T47D (cell line): ENCODE results near the gene BNIP5.

Experiments used
- DNase-seq, 2 experiments: peaks; one replicate each; pipeline versions ENCODE4 v3.0.0 to v3.0.0-alpha.2; 2011 to 2012; ENCODE audit warnings: low read depth in 1 of 2, low spot score in 1 of 2
- JUND ChIP-seq: IDR thresholded peaks from 2 replicates; pipeline ENCODE4 v1.6.1; 2012; ENCODE audit warnings: low read depth
- in situ Hi-C: cut with HindIII; loops from 2 replicates; pipeline ENCODE4 v1.10.0; 2016; ENCODE audit warnings: low sequenced_read_pairs, low pct_unique_long_range_greater_than_20kb

Gene BNIP5

DNA sequence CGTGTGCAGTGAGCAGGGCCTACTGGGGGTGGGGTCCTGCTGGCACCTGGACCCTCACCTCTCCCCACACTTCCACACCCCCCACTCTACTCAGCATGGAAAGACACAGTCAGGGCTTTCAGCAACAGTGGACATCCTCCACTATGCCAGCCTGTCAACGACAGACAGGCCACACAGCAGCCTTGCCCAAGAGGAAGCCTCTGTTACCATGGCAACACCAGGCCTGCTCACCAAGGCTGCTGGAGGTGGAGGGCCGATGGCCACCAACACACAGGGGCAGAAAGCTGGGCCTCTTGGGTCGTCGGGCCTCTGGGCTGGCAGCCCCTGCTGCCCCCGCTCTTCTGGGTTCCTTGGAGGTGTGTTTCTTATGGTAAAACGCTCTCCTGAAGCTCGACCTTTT is 13.6 kb downstream of the BNIP5 start:
- TF ChIP-seq JUND = no peak
- no peak for DNase-seq
- in situ Hi-C loops = no loop called here

- TF ChIP-seq JUND = no peak
- no peak for DNase-seq
- in situ Hi-C loops = no loop called here
Observed at GRCh38 chr6:36322591-36322990, 14.1 kb downstream of the BNIP5 start.

GRCh38 chr6:36320475-36320874 is 16.2 kb downstream of the BNIP5 start:
- TF ChIP-seq JUND = no peak
- in situ Hi-C loops = no loop called here
- no peak for DNase-seq

DNA sequence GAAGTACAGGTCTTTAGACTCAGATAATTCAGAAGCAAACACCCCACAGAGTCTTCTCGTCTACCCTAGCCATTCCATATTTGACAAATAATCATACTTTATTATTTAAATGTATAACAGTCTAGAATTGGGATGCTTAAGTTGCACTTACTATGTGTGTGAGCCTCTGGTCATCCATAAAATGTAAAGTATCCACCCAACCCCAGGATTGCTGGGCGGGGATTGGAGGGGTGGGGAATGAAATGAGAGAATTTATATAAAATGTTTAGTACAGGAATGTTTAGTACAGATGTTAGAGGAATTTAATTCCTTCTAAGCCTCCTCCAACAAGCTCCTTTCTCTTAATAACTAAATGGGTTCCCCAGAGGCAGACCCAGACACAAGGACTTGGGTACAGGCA is 16.9 kb downstream of the BNIP5 start:
- no peak for DNase-seq
- in situ Hi-C loops = no loop called here
- no peak for TF ChIP-seq JUND

- peak in 1 of 2 experiments; percentile 20 for DNase-seq
- no peak for TF ChIP-seq JUND
- in situ Hi-C loops = no loop called here
Observed at GRCh38 chr6:36319436-36319762, 17.3 kb downstream of the BNIP5 start.

- in situ Hi-C loops = no loop called here
- no peak for TF ChIP-seq JUND
- no peak for DNase-seq
Observed at GRCh38 chr6:36318690-36319435, 17.8 kb downstream of the BNIP5 start.

- no peak for TF ChIP-seq JUND
- no peak for DNase-seq
- in situ Hi-C loops = no loop called here
Observed at GRCh38 chr6:36317623-36318022, 19.1 kb downstream of the BNIP5 start.

DNA sequence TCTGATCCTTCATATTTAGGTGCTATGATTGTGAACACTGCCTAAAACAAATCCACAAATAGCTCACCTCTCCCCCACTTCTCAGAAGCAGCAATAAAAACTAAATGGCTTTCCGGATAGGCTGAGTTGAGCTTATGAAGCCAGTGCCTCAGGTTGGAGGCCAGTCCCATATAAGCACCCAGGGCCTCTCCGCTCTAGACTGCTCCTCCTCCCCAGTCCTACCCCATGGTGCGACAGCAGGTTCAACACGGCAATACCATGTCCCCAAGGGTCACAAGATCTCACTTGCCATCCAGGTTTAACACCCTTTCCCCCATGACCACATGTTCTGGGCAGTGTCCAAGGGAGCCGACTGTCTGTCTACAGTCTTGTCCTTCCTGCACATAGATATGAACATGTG is 20.8 kb downstream of the BNIP5 start:
- no peak for TF ChIP-seq JUND
- in situ Hi-C loops = no loop called here
- DNase-seq = no peak

DNA sequence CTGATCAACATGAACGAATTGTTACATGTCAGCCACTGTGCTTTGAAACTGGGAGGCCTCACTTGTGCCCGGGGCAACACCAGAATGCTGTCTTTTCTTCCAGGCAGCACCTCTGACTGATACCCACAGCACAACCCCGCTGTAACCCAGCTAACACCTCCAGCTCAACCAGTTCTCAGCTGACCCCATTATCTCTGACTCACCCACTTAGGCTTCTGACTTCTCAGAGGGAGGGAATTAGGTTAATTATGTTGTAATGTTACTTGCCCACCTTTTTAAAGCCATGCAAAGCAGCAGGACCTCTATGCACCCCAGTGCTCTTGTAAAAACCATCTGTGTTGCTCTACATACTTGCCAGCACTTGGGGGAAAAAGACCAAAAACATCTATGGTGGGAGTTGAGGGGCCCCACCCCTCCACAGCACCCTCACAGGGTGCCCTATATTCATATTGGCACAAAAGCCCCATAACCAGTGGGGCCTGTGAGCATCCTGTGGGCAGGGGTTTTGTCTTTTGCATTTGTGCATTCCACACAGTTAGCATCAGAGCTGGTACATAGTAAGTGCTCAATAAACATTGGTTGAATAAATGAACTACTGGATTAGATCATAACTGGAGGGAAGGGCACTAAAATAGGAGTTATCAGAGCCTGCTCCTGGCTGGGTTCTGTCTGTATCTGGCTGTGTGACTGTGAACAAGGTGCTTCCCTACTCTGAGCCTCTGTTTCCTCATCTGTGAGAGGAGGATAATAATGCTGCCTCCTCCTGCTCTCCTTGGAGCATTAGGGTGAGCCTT is 22.3 kb downstream of the BNIP5 start:
- TF ChIP-seq JUND = no peak
- no peak for DNase-seq
- in situ Hi-C loops = no loop called here

GRCh38 chr6:36313649-36313936 is 23.1 kb downstream of the BNIP5 start:
- no peak for DNase-seq
- in situ Hi-C loops = no loop called here
- no peak for TF ChIP-seq JUND

DNA sequence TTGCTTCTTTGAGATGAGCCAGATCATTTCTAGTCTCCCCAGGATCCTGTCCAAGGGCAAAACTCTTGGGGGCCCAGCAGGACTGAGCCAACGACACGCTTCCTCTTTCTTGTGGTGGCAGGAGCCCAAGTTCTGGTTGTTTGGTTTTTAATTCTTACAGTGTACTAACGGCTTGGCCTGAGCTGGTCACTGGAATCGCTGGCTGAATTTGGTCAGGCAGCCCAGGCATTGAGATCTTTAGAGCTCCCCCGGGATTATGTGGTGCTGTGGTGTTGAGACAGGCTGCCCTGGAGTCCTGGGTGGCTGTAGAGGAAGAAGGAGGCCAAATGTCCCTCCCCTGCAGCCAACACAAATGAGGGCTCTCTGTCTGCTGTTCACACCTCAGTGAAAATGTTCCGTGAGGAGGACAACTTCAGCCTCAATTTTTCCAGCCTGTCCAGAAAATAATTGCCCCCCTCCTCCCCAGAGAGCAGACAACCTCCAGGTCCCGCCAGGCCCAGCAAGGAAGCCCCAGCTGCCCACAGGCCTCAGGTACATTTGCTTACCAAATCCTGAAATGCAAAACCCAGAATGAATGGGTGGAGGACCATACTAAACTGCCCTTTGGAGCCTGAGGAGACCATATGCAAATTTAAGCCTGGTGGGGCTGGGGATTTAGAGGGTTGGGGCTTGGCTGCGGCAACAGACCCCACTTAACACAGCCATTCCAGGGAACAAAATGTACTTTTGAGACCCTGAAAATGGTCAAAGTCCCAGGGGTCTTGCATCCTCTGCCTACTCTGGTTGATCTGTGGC is 23.6 kb downstream of the BNIP5 start:
- no peak for DNase-seq
- in situ Hi-C loops = no loop called here
- no peak for TF ChIP-seq JUND

- in situ Hi-C loops = no loop called here
- no peak for DNase-seq
- no peak for TF ChIP-seq JUND
Observed at GRCh38 chr6:36309900-36310299, 26.8 kb downstream of the BNIP5 start.

- in situ Hi-C loops = no loop called here
- no peak for TF ChIP-seq JUND
- no peak for DNase-seq
Observed at GRCh38 chr6:36309203-36309602, 27.5 kb downstream of the BNIP5 start.
